Measurements from ENCODE around the gene TRNP1. TPM values are rescaled to one million over a fixed set of nuclear protein-coding genes. Genes with fewer than 3 reads are reported as not detected.
"Not testable (repeated sequence)": the region's sequence is repeated elsewhere in the genome, so short reads cannot be mapped to it uniquely, and the experiment has no call there.

The TRNP1 gene
- polyA plus RNA-seq, 1 donor from 2014 or later: 11.0 TPM

DNA sequence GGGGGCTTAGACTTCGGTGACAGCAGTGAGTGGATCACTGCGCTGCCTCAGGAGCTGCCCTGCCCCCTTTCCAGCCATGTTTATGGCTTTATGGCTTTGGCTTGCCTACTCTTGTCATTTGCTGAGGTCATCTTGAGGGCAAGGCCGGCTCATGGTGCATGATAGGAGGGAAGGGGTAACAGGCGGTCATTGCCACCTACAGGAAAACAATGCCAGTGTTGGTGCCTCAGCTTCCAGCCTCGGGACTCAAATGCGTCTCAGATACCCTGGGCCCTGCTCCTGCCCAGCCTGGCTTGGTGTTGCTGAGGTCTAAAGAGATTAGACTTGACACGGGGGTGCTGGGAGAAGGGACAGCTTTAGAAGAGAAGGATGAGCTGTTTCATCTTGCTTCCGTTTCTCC, 47.8 kb upstream of the TRNP1 start:
- Histone ChIP-seq H4K20me1 (ENCODE audit: insufficient read depth) (no peaks in the 10 kb centered on the region), H3K79me2 (replicated peaks; ENCODE audit: insufficient read depth, low read length) (no peaks in the 10 kb centered on the region), H3K9me3 (ENCODE audit: low read length) (no peaks in the 10 kb centered on the region), H3K27ac (ENCODE audit: low read length) (no peak overlapping the region), H3K4me2 (ENCODE audit: low read length) (no peak overlapping the region), H2AFZ (ENCODE audit: low read depth, low read length) (no peak overlapping the region), H3K4me3 (ENCODE audit: low read length) (no peak overlapping the region), H3K36me3 (ENCODE audit: insufficient read depth, low read length) (no peaks in the 10 kb centered on the region), H3F3A (ENCODE audit: insufficient read depth, low read length, poor library complexity, severe bottlenecking) (no peaks in the 10 kb centered on the region), H3K27me3 (ENCODE audit: insufficient read depth, low read depth, low read length) (no peaks in the 10 kb centered on the region), H3K9me2 (ENCODE audit: insufficient read depth, low read length) (no peaks in the 10 kb centered on the region), H3K9ac (ENCODE audit: low read length) (no peak overlapping the region)
- TF ChIP-seq POLR2AphosphoS5 (IDR thresholded peaks at IDR 0.05): no peak
- TF ChIP-seq SMC3 (conservative IDR thresholded peaks at IDR 0.05; ENCODE audit: poor library complexity): no peak
- TF ChIP-seq RAD21 (conservative IDR thresholded peaks at IDR 0.05): no peak
- TF ChIP-seq, protein P1, sequence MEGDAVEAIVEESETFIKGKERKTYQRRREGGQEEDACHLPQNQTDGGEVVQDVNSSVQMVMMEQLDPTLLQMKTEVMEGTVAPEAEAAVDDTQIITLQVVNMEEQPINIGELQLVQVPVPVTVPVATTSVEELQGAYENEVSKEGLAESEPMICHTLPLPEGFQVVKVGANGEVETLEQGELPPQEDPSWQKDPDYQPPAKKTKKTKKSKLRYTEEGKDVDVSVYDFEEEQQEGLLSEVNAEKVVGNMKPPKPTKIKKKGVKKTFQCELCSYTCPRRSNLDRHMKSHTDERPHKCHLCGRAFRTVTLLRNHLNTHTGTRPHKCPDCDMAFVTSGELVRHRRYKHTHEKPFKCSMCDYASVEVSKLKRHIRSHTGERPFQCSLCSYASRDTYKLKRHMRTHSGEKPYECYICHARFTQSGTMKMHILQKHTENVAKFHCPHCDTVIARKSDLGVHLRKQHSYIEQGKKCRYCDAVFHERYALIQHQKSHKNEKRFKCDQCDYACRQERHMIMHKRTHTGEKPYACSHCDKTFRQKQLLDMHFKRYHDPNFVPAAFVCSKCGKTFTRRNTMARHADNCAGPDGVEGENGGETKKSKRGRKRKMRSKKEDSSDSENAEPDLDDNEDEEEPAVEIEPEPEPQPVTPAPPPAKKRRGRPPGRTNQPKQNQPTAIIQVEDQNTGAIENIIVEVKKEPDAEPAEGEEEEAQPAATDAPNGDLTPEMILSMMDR (IDR thresholded peaks at IDR 0.05; ENCODE audit: poor library complexity, severe bottlenecking): no peak
- TF ChIP-seq TAF1 (IDR thresholded peaks at IDR 0.05; ENCODE audit: low read depth): no peak
- TF ChIP-seq EZH2 (IDR thresholded peaks at IDR 0.05; ENCODE audit: borderline replicate concordance, insufficient read depth, low read length, poor library complexity, severe bottlenecking): no peak

- Histone ChIP-seq H3K9me3 (ENCODE audit: low read length) (no peaks in the 10 kb centered on the region), H3K36me3 (ENCODE audit: insufficient read depth, low read length) (no peaks in the 10 kb centered on the region), H3K79me2 (replicated peaks; ENCODE audit: insufficient read depth, low read length) (no peaks in the 10 kb centered on the region), H3K4me2 (ENCODE audit: low read length) (no peak overlapping the region), H3K27ac (ENCODE audit: low read length) (no peak overlapping the region), H3K9ac (ENCODE audit: low read length) (no peak overlapping the region), H3K9me2 (ENCODE audit: insufficient read depth, low read length) (no peaks in the 10 kb centered on the region), H4K20me1 (ENCODE audit: insufficient read depth) (no peaks in the 10 kb centered on the region), H3K4me3 (ENCODE audit: low read length) (no peak overlapping the region), H3K27me3 (ENCODE audit: insufficient read depth, low read depth, low read length) (no peaks in the 10 kb centered on the region), H3F3A (ENCODE audit: insufficient read depth, low read length, poor library complexity, severe bottlenecking) (no peaks in the 10 kb centered on the region), H2AFZ (ENCODE audit: low read depth, low read length) (no peak overlapping the region)
- no peak for TF ChIP-seq RAD21 (conservative IDR thresholded peaks at IDR 0.05)
- no peak for TF ChIP-seq SMC3 (conservative IDR thresholded peaks at IDR 0.05; ENCODE audit: poor library complexity)
- TF ChIP-seq MXI1 (conservative IDR thresholded peaks at IDR 0.05; ENCODE audit: poor library complexity, severe bottlenecking): no peak
- TF ChIP-seq TAF1 (IDR thresholded peaks at IDR 0.05; ENCODE audit: low read depth): no peak
- no peak for TF ChIP-seq EP300 (conservative IDR thresholded peaks at IDR 0.05; ENCODE audit: poor library complexity, severe bottlenecking)
- TF ChIP-seq, protein P1 (IDR thresholded peaks at IDR 0.05; ENCODE audit: poor library complexity, severe bottlenecking): no peak
- no peak for TF ChIP-seq EZH2 (IDR thresholded peaks at IDR 0.05; ENCODE audit: borderline replicate concordance, insufficient read depth, low read length, poor library complexity, severe bottlenecking)
- no peak for TF ChIP-seq REST (IDR thresholded peaks at IDR 0.05; ENCODE audit: borderline replicate concordance)
- TF ChIP-seq POLR2AphosphoS5 (IDR thresholded peaks at IDR 0.05): no peak
These were observed 47.2 kb upstream of the TRNP1 start for GRCh38 chr1:26946270-26946669.

GRCh38 chr1:26948725-26949057, 44.8 kb upstream of the TRNP1 start:
- not testable (repeated sequence) for H3F3A ChIP-seq (ENCODE audit: insufficient read depth, low read length, poor library complexity, severe bottlenecking); H3K27ac ChIP-seq (ENCODE audit: low read length); H3K4me2 ChIP-seq (ENCODE audit: low read length); H2AFZ ChIP-seq (ENCODE audit: low read depth, low read length); H3K9me2 ChIP-seq (ENCODE audit: insufficient read depth, low read length); H3K9ac ChIP-seq (ENCODE audit: low read length); H3K9me3 ChIP-seq (ENCODE audit: low read length); H3K36me3 ChIP-seq (ENCODE audit: insufficient read depth, low read length); H3K79me2 ChIP-seq (replicated peaks; ENCODE audit: insufficient read depth, low read length); H3K27me3 ChIP-seq (ENCODE audit: insufficient read depth, low read depth, low read length); H3K4me3 ChIP-seq (ENCODE audit: low read length); H4K20me1 ChIP-seq (ENCODE audit: insufficient read depth)
